Measurements from ENCODE around the gene STXBP3.

The STXBP3 gene

DNA sequence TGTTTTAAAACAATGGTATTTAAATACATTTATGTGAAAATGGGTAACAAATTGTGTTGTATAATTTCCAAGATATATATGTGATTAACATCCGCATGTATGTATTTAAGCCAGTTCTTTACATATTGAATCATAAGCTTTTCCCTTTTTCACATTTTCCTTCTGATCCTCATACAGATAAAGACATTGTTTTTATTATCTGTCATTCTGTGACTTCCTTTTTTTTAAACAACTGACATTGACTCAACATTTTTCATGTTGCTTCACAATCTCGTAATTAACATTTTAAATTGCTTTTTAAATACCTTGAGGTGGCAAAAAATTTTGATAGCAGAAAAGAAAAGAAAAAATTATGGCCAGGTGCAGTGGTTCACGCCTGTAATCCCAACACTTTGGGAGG lies 1.4 kb downstream of the STXBP3 start:
- CTCF ChIA-PET = interaction anchor here (2.0 kb wide), 1 partner anchor 16 kb away, joined by 5 read pairs; no protein-coding TSS in a partner anchor
- TF ChIP-seq, protein P1, sequence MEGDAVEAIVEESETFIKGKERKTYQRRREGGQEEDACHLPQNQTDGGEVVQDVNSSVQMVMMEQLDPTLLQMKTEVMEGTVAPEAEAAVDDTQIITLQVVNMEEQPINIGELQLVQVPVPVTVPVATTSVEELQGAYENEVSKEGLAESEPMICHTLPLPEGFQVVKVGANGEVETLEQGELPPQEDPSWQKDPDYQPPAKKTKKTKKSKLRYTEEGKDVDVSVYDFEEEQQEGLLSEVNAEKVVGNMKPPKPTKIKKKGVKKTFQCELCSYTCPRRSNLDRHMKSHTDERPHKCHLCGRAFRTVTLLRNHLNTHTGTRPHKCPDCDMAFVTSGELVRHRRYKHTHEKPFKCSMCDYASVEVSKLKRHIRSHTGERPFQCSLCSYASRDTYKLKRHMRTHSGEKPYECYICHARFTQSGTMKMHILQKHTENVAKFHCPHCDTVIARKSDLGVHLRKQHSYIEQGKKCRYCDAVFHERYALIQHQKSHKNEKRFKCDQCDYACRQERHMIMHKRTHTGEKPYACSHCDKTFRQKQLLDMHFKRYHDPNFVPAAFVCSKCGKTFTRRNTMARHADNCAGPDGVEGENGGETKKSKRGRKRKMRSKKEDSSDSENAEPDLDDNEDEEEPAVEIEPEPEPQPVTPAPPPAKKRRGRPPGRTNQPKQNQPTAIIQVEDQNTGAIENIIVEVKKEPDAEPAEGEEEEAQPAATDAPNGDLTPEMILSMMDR (IDR thresholded peaks at IDR 0.05; ENCODE audit: control extremely low read depth, extremely low read depth, low read depth, missing control alignments) = no peak
- POLR2A ChIA-PET = no interaction called here
- DNase-seq (ENCODE audit: extremely low spot score) = no peak

DNA sequence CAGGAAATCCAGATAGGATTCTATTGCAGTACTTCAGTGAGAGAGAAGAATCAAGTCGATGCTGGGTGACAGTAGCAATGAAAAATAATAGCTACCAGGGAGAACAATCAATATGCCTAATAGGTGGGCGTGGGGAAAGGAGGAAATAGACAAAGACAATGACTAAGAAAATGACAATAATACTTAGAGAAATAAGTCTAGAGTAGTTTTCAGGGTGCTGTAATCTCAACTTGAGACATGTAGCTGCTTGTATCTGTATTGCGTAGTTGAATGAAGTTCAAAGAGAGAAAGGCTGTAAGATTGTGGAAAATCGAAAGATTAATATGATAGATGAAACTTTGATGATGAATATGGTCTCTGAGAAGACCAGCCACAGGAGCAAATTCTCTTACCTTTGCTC lies 2.6 kb downstream of the STXBP3 start:
- TF ChIP-seq, protein P1 (IDR thresholded peaks at IDR 0.05; ENCODE audit: control extremely low read depth, extremely low read depth, low read depth, missing control alignments) = no peak
- CTCF ChIA-PET = interaction anchor here (2.0 kb wide), 1 partner anchor 14 kb away, joined by 5 read pairs; no protein-coding TSS in a partner anchor
- no peak for DNase-seq (ENCODE audit: extremely low spot score)
- POLR2A ChIA-PET = interaction anchor here (0.6 kb wide), 1 partner anchor 352 kb away, joined by 3 read pairs; no protein-coding TSS in a partner anchor

DNA sequence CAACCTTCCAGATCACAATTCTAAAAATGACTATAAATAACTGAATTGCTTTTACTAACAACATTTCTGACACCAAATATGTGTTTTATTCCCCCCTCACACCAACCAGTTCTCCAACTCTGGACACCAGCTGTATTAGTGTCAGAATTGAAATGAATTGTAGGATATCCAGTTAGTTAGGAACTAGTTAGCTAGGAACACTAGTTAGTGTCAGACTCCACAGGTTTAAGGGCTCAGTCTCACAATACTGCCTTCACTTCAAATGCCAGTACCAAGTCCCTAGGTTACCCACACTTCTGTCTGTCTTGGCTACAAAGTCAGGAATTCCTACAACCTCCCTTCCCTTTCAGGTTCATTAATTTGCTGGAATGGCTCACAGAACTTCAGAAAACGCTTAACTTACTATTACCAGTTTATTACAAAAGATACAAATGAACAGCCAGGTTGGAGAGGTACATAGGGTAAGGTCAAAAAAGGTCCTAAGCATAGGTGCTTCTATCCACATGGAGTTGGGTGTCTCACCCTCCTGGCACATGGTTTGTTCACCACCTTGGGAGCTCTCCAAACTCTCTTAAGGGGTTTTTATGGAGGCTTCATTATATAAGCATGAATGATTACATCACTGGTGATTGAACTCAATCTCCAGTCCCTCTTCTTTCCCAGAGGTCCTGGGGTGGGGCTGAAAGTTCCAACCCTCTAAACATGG lies 4.2 kb downstream of the STXBP3 start:
- DNase-seq (ENCODE audit: extremely low spot score) = no peak
- ChIA-PET POLR2A (interaction anchor here (0.7 kb wide), 1 partner anchor 1464 kb away, joined by 3 read pairs; no protein-coding TSS in a partner anchor), CTCF (no interaction called here)
- TF ChIP-seq, protein P1 (IDR thresholded peaks at IDR 0.05; ENCODE audit: control extremely low read depth, extremely low read depth, low read depth, missing control alignments) = no peak

DNA sequence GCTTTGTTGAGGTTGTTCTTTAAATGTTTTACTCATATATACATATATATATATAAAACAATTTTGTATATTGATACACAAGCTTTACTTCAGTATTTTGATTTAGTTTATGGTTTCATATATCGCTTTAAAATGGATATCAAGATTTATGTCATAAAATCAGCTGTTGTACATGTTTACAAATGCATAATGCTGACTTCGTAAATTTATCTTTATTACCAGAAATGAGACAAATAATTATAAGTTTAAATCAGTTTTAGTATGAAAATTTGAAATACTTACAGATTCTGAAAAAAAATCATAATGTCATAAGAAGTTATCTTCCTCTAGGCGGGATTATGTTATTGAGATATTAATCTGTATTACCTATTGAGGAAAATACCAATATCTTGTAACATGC lies 6.9 kb downstream of the STXBP3 start:
- ChIA-PET CTCF (interaction anchor here (1.5 kb wide), 1 partner anchor 9 kb away, joined by 4 read pairs; no protein-coding TSS in a partner anchor), POLR2A (no interaction called here)
- TF ChIP-seq, protein P1 (IDR thresholded peaks at IDR 0.05; ENCODE audit: control extremely low read depth, extremely low read depth, low read depth, missing control alignments) = no peak
- no peak for DNase-seq (ENCODE audit: extremely low spot score)

DNA sequence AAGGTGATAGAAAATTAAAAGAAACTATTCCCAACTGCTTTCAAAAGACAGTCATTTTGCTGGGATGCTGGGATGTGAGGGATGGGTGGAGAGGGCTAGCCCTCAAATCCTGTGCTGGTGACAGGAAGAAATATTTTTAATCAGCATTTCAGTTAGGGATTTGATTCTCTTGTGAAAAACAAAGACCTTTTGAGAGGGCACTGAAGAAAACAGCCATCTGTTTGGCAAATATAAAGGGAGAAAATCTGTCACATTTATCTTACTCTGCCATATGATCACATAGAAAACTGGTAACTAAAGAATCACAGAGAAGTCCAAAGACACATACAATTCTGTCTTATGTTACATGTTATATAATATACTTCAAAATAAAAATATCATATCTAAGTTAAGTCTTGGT lies 12.3 kb downstream of the STXBP3 start:
- CTCF ChIA-PET = no interaction called here
- TF ChIP-seq, protein P1 (IDR thresholded peaks at IDR 0.05; ENCODE audit: control extremely low read depth, extremely low read depth, low read depth, missing control alignments) = no peak
- DNase-seq (ENCODE audit: extremely low spot score) = no peak
- POLR2A ChIA-PET = no interaction called here

DNA sequence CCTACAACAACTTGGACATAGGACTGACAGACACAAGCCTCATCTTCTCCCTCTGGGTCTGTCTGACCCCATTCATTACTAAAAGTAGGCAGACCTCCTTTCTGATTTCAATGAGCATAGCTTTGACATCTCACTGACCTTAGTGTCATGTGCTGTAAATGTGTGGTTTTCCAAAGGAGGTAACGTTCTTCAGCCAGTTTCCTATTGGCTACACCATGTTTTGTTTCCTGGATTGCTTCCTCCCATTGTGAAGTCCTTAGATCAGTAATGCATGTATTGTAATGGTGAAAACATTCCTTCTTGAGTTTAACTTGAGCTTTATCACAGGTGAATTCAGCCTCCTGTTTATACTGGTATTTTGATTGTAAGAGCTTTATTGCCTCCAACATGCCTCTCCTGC lies 20.6 kb downstream of the STXBP3 start:
- DNase-seq (ENCODE audit: extremely low spot score) = no peak
- ChIA-PET POLR2A (no interaction called here), CTCF (interaction anchor here (1.0 to 1.5 kb wide), 6 partner anchors 9 to 73 kb away, joined by 3 to 4 read pairs (median 3); no protein-coding TSS in a partner anchor)
- TF ChIP-seq, protein P1 (IDR thresholded peaks at IDR 0.05; ENCODE audit: control extremely low read depth, extremely low read depth, low read depth, missing control alignments) = no peak

Measured in GM10248 (cell line).